ENCODE measurements around the gene SORCS3.

GRCh38 chr10:105284476-105285215, 643.6 kb downstream of the SORCS3 start:
- TF ChIP-seq CTCF (conservative IDR thresholded peaks at IDR 0.05) (no peak), ZFX (IDR thresholded peaks at IDR 0.05) (no peak)

Measured in C4-2B (cell line).